Measurements from ENCODE around the gene RSPH1.

GRCh38 chr21:42427809-42428419 lies 68.1 kb downstream of the RSPH1 start:
- TF ChIP-seq, protein P1, sequence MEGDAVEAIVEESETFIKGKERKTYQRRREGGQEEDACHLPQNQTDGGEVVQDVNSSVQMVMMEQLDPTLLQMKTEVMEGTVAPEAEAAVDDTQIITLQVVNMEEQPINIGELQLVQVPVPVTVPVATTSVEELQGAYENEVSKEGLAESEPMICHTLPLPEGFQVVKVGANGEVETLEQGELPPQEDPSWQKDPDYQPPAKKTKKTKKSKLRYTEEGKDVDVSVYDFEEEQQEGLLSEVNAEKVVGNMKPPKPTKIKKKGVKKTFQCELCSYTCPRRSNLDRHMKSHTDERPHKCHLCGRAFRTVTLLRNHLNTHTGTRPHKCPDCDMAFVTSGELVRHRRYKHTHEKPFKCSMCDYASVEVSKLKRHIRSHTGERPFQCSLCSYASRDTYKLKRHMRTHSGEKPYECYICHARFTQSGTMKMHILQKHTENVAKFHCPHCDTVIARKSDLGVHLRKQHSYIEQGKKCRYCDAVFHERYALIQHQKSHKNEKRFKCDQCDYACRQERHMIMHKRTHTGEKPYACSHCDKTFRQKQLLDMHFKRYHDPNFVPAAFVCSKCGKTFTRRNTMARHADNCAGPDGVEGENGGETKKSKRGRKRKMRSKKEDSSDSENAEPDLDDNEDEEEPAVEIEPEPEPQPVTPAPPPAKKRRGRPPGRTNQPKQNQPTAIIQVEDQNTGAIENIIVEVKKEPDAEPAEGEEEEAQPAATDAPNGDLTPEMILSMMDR (IDR thresholded peaks at IDR 0.05): no peak
- TF ChIP-seq POLR2A (IDR thresholded peaks at IDR 0.05) (no peak), POLR2AphosphoS5 (IDR thresholded peaks at IDR 0.05) (no peak), EP300 (IDR thresholded peaks at IDR 0.05) (no peak)
